GM21526 (cell line): ENCODE data around the gene ATP1A2.
"Not testable (repeated sequence)": the region's sequence is repeated elsewhere in the genome, so short reads cannot be mapped to it uniquely, and the experiment has no call there.

ENCODE experiments used
- ATAC-seq: cut with Tn5 transposase; IDR thresholded peaks from one replicate; pipeline ENCODE4 v1.9.1; 2021; ENCODE audit warnings: moderate library complexity; ENCODE audit not compliant: unreplicated experiment, low FRiP score

ATP1A2 gene

GRCh38 chr1:160099716-160100375 is 15.7 kb upstream of the ATP1A2 start:
- ATAC-seq: no peak

DNA sequence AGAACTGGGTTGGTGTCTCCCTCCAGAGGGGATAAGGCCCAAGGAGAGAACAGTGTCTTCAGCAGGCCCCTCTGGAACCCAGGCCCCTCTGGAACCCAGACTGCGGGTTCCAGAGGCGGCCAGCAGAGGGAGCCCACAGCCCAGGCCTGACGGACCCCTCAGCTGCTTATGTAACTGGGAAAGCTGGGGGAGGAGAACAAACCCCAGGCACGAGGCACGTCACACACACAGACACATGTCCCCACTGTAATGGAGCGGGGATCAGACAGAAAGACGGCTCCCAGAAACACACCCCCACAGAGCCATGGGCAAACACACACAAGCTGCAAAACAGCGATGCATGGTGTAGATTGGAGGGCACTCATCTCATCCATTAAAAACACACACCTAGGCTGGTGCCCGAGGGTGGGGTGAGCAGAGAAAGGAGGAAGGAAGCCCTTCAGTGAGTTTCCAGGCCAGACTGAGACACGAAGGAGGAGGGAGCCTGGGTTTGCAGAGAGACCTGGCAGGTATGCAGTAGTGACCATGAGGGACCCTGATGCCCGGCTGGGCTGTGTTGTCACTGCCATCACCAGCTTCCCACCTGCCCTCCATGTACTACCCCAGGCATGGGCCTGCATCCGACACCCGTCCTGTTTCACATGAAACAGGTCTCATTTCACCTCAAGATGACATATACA is 14.4 kb upstream of the ATP1A2 start:
- no peak for ATAC-seq

- no peak for ATAC-seq
These were observed 13.6 kb upstream of the ATP1A2 start for GRCh38 chr1:160101717-160102522.

DNA sequence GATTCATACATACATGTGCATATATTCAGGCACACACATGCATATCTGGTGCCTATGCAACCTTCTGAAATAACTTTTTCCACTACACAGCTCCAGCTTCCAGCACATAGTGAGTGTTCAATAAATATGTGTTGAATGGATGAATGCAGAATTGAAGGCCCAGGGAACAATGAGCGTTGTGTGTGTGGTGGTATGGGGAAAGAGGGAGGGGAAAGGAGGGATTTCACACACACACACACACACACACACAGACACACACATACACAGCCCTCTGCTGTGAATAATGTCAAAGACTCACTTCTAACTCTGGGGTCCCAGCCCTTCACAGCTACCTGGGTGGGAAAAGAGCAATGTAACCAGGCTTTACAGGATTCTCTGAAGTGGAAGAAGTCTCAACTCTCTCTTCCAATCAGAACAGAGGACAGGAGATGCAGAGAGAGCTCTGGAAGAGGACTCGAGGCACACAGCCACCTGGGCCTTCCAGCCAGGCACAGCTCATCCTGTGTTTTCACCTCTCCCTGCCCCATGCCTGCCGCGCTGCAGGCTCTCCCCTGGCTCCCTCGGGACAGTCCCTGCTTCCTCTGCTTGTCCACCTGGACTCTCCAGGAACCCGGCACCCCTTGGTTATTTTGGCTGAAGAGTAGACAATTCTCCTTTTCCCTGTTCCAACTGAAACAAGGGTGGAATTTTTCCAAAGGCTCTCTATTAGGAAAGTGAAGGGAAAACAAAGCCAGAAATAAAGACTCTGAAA is 11.7 kb upstream of the ATP1A2 start:
- no peak for ATAC-seq

DNA sequence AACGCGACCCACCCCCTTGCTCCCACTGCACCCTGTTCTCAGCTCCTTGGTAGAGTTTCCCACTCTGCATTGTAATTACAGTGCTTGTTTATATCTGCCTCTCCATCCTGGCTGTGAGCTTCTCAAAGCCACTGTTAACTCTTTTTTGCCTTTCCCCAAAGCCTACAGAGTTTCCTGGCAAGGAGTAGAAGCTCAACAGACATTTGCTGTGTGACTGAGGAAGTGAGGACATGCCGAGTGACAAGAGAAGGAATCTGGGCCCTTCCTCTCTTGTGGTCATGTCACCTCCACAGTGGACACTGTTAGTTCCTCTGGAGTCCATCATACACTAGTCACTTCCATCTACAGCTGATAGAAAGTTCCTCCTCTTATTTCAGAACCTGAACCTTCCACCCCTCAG is 11.1 kb upstream of the ATP1A2 start:
- no peak for ATAC-seq

- ATAC-seq: no peak
These were observed 10.4 kb upstream of the ATP1A2 start for GRCh38 chr1:160105155-160105554.

- ATAC-seq: no peak
These were observed 8.0 kb upstream of the ATP1A2 start for GRCh38 chr1:160107512-160107911.

- ATAC-seq: no peak
These were observed 6.5 kb upstream of the ATP1A2 start for GRCh38 chr1:160108888-160109662.

DNA sequence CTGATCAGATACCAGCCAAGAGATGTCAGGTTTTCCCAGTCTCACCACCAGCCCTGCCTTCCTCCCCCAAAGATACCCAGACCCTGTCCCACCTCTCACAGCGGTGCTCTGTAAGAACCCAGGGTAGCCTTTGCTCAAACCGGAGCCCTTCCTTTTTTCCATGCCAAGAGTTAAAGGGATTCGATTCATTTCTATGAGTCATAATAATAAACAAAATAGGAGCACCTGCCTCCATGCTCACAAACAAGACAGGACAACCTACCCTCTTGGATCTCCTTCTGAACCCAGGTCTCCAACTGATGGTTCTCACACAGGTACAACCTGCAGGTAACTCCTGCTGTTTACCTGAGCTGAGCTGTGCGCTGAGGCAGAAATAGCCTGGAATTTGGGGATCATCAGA is 5.9 kb upstream of the ATP1A2 start:
- ATAC-seq: no peak

GRCh38 chr1:160111462-160111861 is 4.1 kb upstream of the ATP1A2 start:
- ATAC-seq: not testable (repeated sequence)

- no peak for ATAC-seq
These were observed 3.2 kb upstream of the ATP1A2 start for GRCh38 chr1:160112357-160112756.

DNA sequence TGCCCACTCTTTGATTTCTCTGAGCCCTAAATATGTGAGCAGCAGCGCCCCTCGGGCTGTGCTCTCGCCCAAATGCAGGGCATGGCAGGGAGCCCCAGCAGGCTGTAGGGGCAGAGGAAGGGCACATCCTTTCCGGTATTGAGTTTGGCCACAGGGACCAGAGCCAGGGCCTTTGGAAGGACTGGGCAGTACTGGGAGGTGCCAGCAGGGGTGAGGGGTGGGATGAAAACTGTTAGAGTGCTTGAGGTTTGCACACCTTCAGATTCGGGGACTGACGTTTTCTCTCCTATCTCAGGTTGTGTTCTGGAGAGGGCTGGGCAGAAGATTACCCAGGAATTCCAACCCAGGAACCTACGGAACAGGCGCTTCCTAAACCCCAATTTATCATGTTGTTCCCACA is 2.2 kb upstream of the ATP1A2 start:
- no peak for ATAC-seq

- ATAC-seq: no peak
These were observed 1.5 kb upstream of the ATP1A2 start for GRCh38 chr1:160114085-160114484.

GRCh38 chr1:160116283-160117147 is 956 bp downstream of the ATP1A2 start:
- no peak for ATAC-seq

- ATAC-seq: no peak
These were observed 1.7 kb downstream of the ATP1A2 start for GRCh38 chr1:160117300-160117699.

GRCh38 chr1:160117709-160118183 is 2.2 kb downstream of the ATP1A2 start:
- no peak for ATAC-seq

DNA sequence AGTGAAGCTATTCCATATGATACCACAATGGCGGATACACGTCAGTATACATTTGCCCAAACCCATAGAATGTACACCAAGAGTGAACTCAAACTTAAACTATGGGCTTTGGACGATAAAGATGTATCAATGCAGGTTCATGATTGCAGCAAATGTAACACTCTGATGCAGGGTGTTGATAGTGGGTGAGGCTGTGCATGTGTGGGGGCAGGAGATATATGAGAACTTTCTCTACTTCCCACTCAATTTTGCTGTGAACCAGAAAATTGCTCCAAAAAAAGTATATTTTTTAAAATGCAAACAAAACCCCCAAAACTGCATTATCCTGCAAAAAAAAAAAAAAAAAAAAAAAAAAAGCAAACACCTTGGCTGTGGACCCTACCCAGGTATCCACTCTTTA is 3.4 kb downstream of the ATP1A2 start:
- no peak for ATAC-seq

- ATAC-seq: no peak
These were observed 5.2 kb downstream of the ATP1A2 start for GRCh38 chr1:160120797-160121196.

DNA sequence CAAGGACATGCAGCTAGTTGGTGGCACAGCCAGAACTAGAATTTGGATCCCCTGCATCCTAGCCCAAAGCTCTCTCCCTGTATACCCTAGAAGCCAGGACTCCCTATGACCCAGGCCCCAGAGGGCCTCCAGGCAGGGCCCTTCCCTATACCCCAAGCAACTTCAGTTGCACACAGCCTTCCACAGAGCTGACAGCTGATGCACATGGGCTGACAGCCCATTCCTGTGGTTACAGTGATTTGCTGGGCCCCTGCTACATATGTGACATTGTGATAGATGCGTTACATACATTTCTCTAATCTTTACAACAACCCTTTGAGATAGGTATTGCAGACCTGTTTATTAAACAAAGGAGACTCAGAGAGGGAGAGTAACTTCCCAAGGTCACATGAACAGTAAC is 5.8 kb downstream of the ATP1A2 start:
- ATAC-seq: no peak
